ENCODE measurements around the gene NOTCH4.
A peak's percentile ranks its signal among the peaks of the same experiment; 100 is the strongest.
"Not testable (repeated sequence)": the region's sequence is repeated elsewhere in the genome, so short reads cannot be mapped to it uniquely, and the experiment has no call there.

The NOTCH4 gene

GRCh38 chr6:32187009-32187709 lies 36.7 kb downstream of the NOTCH4 start:
- no peak for DNase-seq (ENCODE audit: low read depth, low spot score)
- no peak overlapping the region for H3K4me3 ChIP-seq (ENCODE audit: low read length)

DNA sequence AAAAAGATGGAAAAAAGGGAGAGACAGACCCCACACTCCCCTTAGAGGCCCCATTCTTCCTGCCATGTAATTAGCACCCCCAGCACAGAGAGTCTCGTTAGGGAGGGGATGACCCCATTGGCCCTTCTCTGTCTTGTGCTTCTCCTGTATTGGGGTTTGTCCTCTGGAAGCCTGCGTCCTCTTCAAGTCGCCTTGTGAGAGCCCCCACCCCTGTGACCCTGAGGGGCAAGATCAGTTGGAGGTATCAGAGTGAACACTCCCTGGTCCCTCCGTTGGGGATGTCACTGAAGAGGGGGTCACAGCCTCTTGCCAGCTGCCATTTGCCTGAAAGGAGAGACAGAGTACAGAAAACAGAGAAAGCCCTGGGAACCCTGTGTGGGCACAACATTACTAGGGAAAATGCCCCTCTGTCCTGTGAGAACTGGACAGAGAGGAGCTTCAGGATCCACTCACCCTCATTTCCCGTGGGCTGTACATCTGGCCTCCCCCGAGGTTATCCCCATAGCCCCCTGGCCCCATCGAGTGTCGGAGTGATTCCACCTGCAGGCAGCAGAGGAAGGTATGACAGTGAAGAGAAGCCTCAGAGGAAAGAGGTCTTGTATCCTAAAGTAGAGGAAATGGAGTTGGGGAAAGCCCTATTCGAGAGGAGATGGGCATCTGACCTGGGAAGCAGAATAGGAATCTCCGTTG lies 37.6 kb downstream of the NOTCH4 start:
- not testable (repeated sequence) for H3K4me3 ChIP-seq (ENCODE audit: low read length); DNase-seq (ENCODE audit: low read depth, low spot score)

GRCh38 chr6:32185681-32186131 lies 38.2 kb downstream of the NOTCH4 start:
- not testable (repeated sequence) for H3K4me3 ChIP-seq (ENCODE audit: low read length)

DNA sequence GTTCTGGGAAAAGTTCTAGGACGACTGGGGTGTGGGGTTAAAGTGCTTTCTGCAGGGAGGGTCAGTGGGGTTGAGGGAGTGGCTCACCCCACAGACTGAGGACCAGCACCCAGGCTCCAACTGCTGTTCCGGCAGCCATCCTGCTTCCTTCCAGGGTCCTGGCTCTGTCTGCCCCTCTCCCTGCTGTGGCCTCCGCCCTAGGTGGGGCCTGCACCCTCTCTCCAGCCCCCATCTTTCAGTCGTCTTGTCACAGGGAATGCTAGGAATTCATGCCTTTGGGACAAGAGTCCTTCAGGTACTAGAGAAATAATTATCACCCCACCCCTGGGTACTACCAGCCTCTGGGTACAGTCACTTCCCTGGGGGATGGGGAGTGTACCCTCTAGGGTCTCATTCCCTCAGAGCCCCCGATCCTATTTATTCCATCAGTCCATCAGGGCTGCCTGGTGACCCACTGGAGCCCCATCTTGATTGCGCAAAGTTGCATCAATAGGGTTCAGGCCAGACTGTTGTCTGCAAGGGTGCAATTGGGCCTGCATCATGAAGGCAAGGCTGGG lies 39.7 kb downstream of the NOTCH4 start, which contains the start of gene AGER:
Gene AGER, minus strand, starts transcription at position 170 of the 557 bp plus-strand sequence. Its CDS starts 31 bp downstream, at position 139.
- no peak for DNase-seq (ENCODE audit: low read depth, low spot score)
- H3K4me3 ChIP-seq (ENCODE audit: low read length): no peak within 1 kb of the TSS

More at GRCh38 chr6:32185681-32186131, 38.2 kb downstream of the NOTCH4 start:
- DNase-seq (ENCODE audit: low read depth, low spot score): not testable (repeated sequence)

DNA sequence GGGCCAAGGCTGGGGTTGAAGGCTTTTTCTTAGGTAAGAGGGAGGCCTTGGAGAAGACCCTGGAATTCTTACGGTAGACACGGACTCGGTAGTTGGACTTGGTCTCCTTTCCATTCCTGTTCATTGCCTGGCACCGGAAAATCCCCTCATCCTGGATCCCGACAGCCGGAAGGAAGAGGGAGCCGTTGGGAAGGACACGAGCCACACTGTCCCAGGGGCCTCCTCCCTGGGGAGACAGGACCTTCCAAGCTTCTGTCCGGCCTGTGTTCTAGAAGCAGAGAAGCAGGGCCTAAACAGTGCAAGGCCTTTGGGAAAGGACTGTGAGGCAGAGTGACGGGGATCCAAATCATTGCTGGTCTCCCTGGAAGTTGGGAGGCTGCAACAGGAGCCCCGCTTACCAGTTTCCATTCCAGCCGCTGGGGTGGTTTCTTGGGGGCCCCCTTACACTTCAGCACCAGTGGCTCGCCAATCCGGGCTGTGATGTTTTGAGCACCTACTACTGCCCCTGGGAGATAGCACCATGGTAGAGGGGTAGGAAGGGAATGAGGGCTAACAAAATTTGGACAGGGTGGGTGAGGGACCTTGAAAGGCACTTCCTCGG lies 40.3 kb downstream of the NOTCH4 start:
- no peak for DNase-seq (ENCODE audit: low read depth, low spot score)

DNA sequence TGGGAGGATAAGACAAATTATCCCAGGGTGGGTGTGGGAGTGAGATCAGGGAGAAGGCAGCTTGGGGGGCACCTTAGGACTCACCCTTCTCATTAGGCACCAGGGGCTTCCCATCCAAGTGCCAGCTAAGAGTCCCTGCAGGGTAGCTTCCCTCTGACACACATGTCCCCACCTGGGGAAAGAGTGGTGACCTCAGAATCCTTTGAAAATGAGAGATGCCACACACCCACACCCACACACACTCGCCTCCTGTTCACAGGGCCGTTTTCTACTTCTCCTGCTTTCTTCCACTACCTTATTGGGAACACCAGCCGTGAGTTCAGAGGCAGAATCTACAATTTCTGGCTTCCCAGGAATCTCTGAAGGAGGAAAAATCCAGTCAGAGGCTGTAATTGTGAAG lies 40.8 kb downstream of the NOTCH4 start:
- no peak for DNase-seq (ENCODE audit: low read depth, low spot score)

More for the DNA sequence above, 40.3 kb downstream of the NOTCH4 start:
- no peak overlapping the region for H3K4me3 ChIP-seq (ENCODE audit: low read length)

GRCh38 chr6:32182555-32182981 lies 41.3 kb downstream of the NOTCH4 start:
- no peak overlapping the region for H3K4me3 ChIP-seq (ENCODE audit: low read length)
- DNase-seq (ENCODE audit: low read depth, low spot score): no peak

More for the DNA sequence above, 40.8 kb downstream of the NOTCH4 start:
- no peak overlapping the region for H3K4me3 ChIP-seq (ENCODE audit: low read length)

- no peak overlapping the region for H3K4me3 ChIP-seq (ENCODE audit: low read length)
- DNase-seq (ENCODE audit: low read depth, low spot score): no peak
Observed at GRCh38 chr6:32181915-32182529, 41.8 kb downstream of the NOTCH4 start.

DNA sequence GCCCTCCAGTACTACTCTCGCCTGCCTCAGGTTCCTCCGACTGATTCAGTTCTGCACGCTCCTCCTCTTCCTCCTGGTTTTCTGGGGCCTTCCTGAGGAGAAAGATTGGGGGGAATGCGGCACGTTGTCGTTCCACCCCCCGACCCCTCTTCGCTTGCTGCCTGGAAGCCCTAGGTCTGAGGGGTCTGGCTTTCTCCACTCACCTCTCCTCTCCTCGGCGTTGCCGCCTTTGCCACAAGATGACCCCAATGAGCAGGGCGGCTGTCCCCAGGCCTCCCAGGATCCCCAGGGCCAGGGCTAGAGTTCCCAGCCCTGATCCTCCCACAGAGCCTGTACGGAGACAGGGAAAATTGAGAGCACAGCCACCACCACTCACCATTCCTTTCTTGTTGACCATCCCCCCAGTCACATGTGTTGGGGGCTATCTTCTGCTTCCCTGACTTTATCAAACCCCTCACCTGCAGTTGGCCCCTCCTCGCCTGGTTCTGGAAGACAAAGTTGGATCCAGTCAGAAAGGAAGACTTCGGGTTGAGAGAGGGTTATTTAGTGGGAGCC lies 42.6 kb downstream of the NOTCH4 start:
- DNase-seq (ENCODE audit: low read depth, low spot score): no peak
- no peak overlapping the region for H3K4me3 ChIP-seq (ENCODE audit: low read length)

DNA sequence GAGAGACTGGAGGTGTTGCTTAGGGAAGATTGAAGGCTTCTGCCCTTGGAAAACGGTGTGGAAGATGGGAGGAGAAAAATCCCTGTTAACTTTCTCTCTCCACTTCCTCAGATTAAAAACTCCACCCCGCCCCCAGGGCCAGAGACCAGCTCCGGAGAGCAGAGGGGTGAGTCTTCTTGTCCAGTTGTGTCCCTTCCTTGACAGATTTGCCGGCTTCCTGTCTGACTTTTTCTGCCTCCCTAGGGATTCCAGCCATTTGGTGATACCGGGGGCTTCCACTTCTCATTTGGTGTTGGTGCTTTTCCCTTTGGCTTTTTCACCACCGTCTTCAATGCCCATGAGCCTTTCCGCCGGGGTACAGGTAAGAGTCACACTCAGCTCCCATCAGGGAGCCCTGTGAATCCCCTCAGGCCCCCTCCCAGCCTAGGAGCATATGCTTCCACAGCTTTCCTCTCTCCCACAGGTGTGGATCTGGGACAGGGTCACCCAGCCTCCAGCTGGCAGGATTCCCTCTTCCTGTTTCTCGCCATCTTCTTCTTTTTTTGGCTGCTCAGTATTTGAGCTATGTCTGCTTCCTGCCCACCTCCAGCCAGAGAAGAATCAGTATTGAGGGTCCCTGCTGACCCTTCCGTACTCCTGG lies 44.0 kb downstream of the NOTCH4 start:
- no peak overlapping the region for H3K4me3 ChIP-seq (ENCODE audit: low read length)
- DNase-seq (ENCODE audit: low read depth, low spot score): no peak

DNA sequence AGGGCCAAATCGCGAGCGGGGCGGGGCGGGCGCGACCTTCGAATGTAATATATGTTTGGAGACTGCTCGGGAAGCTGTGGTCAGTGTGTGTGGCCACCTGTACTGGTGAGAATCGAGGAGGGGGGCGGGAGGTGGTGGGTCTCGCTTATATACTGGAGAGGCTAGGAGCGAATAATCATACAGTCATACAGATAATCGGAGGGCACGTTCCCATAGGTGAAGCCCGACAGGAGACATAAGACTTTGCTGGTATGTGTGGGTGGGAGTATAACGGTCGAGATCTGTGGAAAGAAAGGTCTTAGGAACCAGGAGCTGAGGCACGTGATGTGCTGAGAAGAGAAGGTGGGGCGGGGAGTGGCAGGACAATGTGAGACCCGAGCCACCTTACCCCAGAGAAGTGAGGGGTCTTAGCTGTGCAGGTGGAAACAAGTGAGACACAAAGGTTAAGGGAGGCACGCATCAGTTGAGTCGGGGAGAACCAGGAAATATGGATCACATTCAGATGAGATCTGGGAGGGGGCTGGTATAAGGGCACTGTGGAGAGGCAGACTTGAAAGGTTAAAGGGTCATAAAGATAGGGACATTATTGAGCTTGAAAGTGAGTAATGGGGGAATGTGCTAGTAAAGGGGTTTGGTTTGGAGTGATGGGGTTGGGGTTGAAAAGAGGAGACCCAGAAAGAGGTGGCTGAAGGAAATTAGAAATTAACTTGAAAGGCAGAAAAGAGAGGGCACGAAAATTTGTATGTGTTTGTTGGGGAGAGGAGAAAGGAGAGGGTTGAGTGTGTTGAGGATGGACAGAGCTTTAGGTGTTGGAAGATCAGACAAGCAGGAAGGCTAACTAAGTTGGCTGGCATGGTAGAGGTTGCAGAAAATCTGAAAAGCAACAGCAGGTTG lies 45.1 kb downstream of the NOTCH4 start:
- DNase-seq (ENCODE audit: low read depth, low spot score): no peak
- peak overlapping the region; percentile 96 for H3K4me3 ChIP-seq (ENCODE audit: low read length)

GRCh38 chr6:32177788-32178546 lies 45.9 kb downstream of the NOTCH4 start, which contains the start of gene RNF5:
TSS of gene RNF5 (plus strand) at chr6:32178405. CDS start at chr6:32178512, 107 bp downstream.
- peak; percentile 100 for DNase-seq (ENCODE audit: low read depth, low spot score)
- H3K4me3 ChIP-seq (ENCODE audit: low read length): peak within 1 kb of the TSS; percentile 96

DNA sequence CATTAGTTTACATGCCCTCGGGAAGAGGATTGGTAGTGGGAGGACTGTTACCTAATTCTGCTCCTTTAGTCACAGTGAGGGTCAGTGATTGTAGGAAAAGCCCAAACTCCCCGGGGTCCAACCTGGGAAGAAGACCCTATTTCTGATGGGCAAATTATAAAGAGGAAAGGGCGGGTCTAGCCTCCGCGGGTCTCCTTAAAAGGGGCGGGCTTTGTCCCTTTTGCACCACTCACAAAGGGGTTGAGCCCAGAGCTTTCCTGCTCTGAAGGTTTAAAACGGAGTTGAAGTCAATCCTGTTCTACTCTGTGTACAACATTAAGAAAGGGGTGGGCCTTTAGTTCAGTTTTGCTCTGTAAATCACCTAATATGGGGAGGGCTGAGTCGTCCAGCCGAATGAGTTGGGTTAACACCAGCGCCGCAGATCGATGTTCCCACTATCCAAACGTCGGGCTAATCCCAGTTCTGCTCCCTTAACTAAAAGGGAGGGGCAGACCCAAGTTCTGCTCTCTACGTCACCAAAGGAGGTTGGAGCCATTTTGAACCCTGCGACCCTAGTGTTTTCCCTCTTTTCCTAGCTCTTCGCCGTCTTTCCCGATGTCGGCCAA lies 46.6 kb downstream of the NOTCH4 start:
- H3K4me3 ChIP-seq (ENCODE audit: low read length): peak overlapping the region; percentile 96
- DNase-seq (ENCODE audit: low read depth, low spot score): peak; percentile 66

GRCh38 chr6:32176476-32177182 lies 47.2 kb downstream of the NOTCH4 start:
- H3K4me3 ChIP-seq (ENCODE audit: low read length): peak overlapping the region; percentile 96
- no peak for DNase-seq (ENCODE audit: low read depth, low spot score)

GRCh38 chr6:32175711-32176475 lies 48.0 kb downstream of the NOTCH4 start, which contains the start of gene AGPAT1:
TSS of gene AGPAT1 (minus strand) at chr6:32176084. CDS start at chr6:32171496, 4,588 bp downstream.
- peak within 1 kb of the TSS; percentile 96 for H3K4me3 ChIP-seq (ENCODE audit: low read length)
- peak; percentile 97 for DNase-seq (ENCODE audit: low read depth, low spot score)
